CD4-positive, alpha-beta memory T cell (primary cell): Measurements from ENCODE around the gene MAS1L. TPM values are rescaled to one million over a fixed set of nuclear protein-coding genes. Genes with fewer than 3 reads are reported as not detected.
A peak's percentile ranks its signal among the peaks of the same experiment; 100 is the strongest.

Source experiments
- CTCF ChIA-PET: fragments of 350-600 bp; sonication (Branson Sonifier 250); formaldehyde crosslinking; loops from one replicate; lab custom pipeline; 2021; ENCODE audit warnings: inconsistent platforms; ENCODE audit not compliant: partially characterized antibody; lab: Charles Lee
- POLR2A ChIA-PET: fragments of 350-600 bp; sonication (Branson Sonifier 250); formaldehyde crosslinking; loops from one replicate; lab custom pipeline; 2021; ENCODE audit not compliant: partially characterized antibody; lab: Charles Lee
- DNase-seq, 5 donors: peaks; one replicate each; pipeline versions ENCODE4 v3.0.0 to v3.0.0-alpha.2; 2020 to 2022; ENCODE audit warnings: mixed read lengths in 1 of 5
- H3K27ac ChIP-seq: one replicate; pipeline ENCODE4 v1.7.0; 2013; ENCODE audit warnings: low read depth, low read length
- H3K27me3 ChIP-seq: 2 replicates; pipeline ENCODE4 v1.7.0; 2013; ENCODE audit warnings: mild to moderate bottlenecking, low read length, moderate library complexity; ENCODE audit not compliant: insufficient read depth
- H3K36me3 ChIP-seq: 2 replicates; pipeline ENCODE4 v1.7.0; 2013; ENCODE audit warnings: mild to moderate bottlenecking, low read length, moderate library complexity; ENCODE audit not compliant: insufficient read depth
- H3K4me1 ChIP-seq: 2 replicates; pipeline ENCODE4 v1.7.0; 2013; ENCODE audit warnings: mild to moderate bottlenecking, low read length, moderate library complexity; ENCODE audit not compliant: insufficient read depth
- H3K4me3 ChIP-seq, 2 donors: one replicate each; pipeline ENCODE4 v1.7.0; 2013; ENCODE audit warnings: low read length in 2 of 2, mild to moderate bottlenecking in 1 of 2
- H3K9me3 ChIP-seq, 2 donors: one replicate each; pipeline ENCODE4 v1.7.0; 2013; ENCODE audit warnings: low read length in 2 of 2, control low read depth in 1 of 2; ENCODE audit not compliant: control insufficient read depth in 1 of 2
- H3K27ac Mint-ChIP-seq, 7 donors: one replicate each; pipeline ENCODE4 v1.8.0; 2020 to 2021; ENCODE audit warnings: mixed read lengths in 7 of 7, mild to moderate bottlenecking in 6 of 7, inconsistent platforms in 3 of 7, moderate library complexity in 3 of 7
- H3K27me3 Mint-ChIP-seq, 2 donors: one replicate each; pipeline ENCODE4 v1.8.0; 2020 to 2021; ENCODE audit warnings: mixed read lengths in 2 of 2
- H3K36me3 Mint-ChIP-seq, 2 donors: one replicate each; pipeline ENCODE4 v1.8.0; 2020 to 2021; ENCODE audit warnings: mixed read lengths in 2 of 2, inconsistent platforms in 1 of 2, mild to moderate bottlenecking in 1 of 2
- H3K4me1 Mint-ChIP-seq, 4 donors: one replicate each; pipeline ENCODE4 v1.8.0; 2020 to 2021; ENCODE audit warnings: mixed read lengths in 4 of 4, mild to moderate bottlenecking in 1 of 4
- H3K4me3 Mint-ChIP-seq, 8 donors: one replicate each; pipeline ENCODE4 v1.8.0; 2020 to 2021; ENCODE audit warnings: mixed read lengths in 8 of 8, mild to moderate bottlenecking in 7 of 8, moderate library complexity in 6 of 8, inconsistent platforms in 3 of 8
- H3K9me3 Mint-ChIP-seq, 8 donors: one replicate each; pipeline ENCODE4 v1.8.0; 2020 to 2021; ENCODE audit warnings: mixed read lengths in 8 of 8, mild to moderate bottlenecking in 5 of 8, inconsistent platforms in 3 of 8, moderate library complexity in 1 of 8
- intact Hi-C: fragments of 100-400 bp; cut with micrococcal nuclease; formaldehyde crosslinking; loops from one replicate; pipeline ENCODE4 v1.15.1; 2023
- polyA plus RNA-seq, 2 donors: library from polyadenylated mRNA; unstranded; fragments of 300-500 nt; fragmentation: Illumina TruSeq; gene quantifications; one replicate each; pipeline ENCODE4 v1.2.3, GENCODE V29; 2021
- total RNA-seq, 2 experiments: library from RNA; stranded (reverse); gene quantifications; one replicate each; pipeline ENCODE4 v1.2.3, GENCODE V29; 2021

The MAS1L gene
- total RNA-seq (not detected), polyA plus RNA-seq (not detected)

GRCh38 chr6:29487660-29488059, at the start of gene MAS1L:
MAS1L (minus strand) TSS chr6:29487956; CDS start chr6:29487902, 54 bp downstream.
- intact Hi-C loops = no loop called here
- POLR2A ChIA-PET = no interaction called here
- Histone ChIP-seq H3K9me3 (no peaks in the 10 kb centered on the region), H3K36me3 (no peaks in the 10 kb centered on the region), H3K27ac (no peak within 1 kb of the TSS), H3K4me1 (no peaks in the 10 kb centered on the region), H3K27me3 (no peaks in the 10 kb centered on the region), H3K4me3 (no peak within 1 kb of the TSS)
- DNase-seq = no peak
- peaks cover 0 to 2% (median 0%) of the 10 kb centered on the region in 8 donors for H3K9me3 Mint-ChIP-seq
- no peaks in the 10 kb centered on the region for H3K4me1 Mint-ChIP-seq
- no peak within 1 kb of the TSS for H3K4me3 Mint-ChIP-seq
- CTCF ChIA-PET = no interaction called here
- peaks cover 9 to 21% of the 10 kb centered on the region in 2 donors for H3K27me3 Mint-ChIP-seq
- no peaks in the 10 kb centered on the region for H3K36me3 Mint-ChIP-seq
- H3K27ac Mint-ChIP-seq = no peak within 1 kb of the TSS

GRCh38 chr6:29532320-29532951, 44.7 kb upstream of the MAS1L start:
- peaks cover 0 to 2% (median 0%) of the 10 kb centered on the region in 8 donors for H3K9me3 Mint-ChIP-seq
- no peak for DNase-seq
- no peak overlapping the region for H3K27ac Mint-ChIP-seq
- no peaks in the 10 kb centered on the region for H3K36me3 ChIP-seq
- no peaks in the 10 kb centered on the region for H3K4me1 ChIP-seq
- peaks cover 0 to 2% (median 0%) of the 10 kb centered on the region in 4 donors for H3K4me1 Mint-ChIP-seq
- H3K4me3 Mint-ChIP-seq = no peak overlapping the region
- H3K27me3 Mint-ChIP-seq = peaks cover 3 to 6% of the 10 kb centered on the region in 2 donors
- no peak overlapping the region for H3K27ac ChIP-seq
- no peaks in the 10 kb centered on the region for H3K36me3 Mint-ChIP-seq
- ChIA-PET CTCF (no interaction called here), POLR2A (no interaction called here)
- intact Hi-C loops = no loop called here
- no peaks in the 10 kb centered on the region for H3K9me3 ChIP-seq
- H3K27me3 ChIP-seq = no peaks in the 10 kb centered on the region
- H3K4me3 ChIP-seq = no peak overlapping the region

GRCh38 chr6:29531668-29532067, 43.9 kb upstream of the MAS1L start:
- POLR2A ChIA-PET = no interaction called here
- no peaks in the 10 kb centered on the region for H3K36me3 Mint-ChIP-seq
- intact Hi-C loops = no loop called here

GRCh38 chr6:29530671-29531310, 43.0 kb upstream of the MAS1L start:
- Histone ChIP-seq H3K36me3 (no peaks in the 10 kb centered on the region), H3K4me1 (no peaks in the 10 kb centered on the region), H3K4me3 (no peak overlapping the region), H3K9me3 (no peaks in the 10 kb centered on the region), H3K27me3 (no peaks in the 10 kb centered on the region), H3K27ac (no peak overlapping the region)
- intact Hi-C loops = no loop called here
- no peak overlapping the region for H3K27ac Mint-ChIP-seq
- peaks cover 7 to 8% of the 10 kb centered on the region in 2 donors for H3K27me3 Mint-ChIP-seq
- no peak for DNase-seq
- POLR2A ChIA-PET = no interaction called here
- CTCF ChIA-PET = no interaction called here
- H3K4me3 Mint-ChIP-seq = no peak overlapping the region
- peaks cover 0 to 1% (median 0%) of the 10 kb centered on the region in 8 donors for H3K9me3 Mint-ChIP-seq
- H3K4me1 Mint-ChIP-seq = no peaks in the 10 kb centered on the region
- H3K36me3 Mint-ChIP-seq = no peaks in the 10 kb centered on the region

More at GRCh38 chr6:29531668-29532067, 43.9 kb upstream of the MAS1L start:
- Histone ChIP-seq H3K27me3 (no peaks in the 10 kb centered on the region), H3K4me1 (no peaks in the 10 kb centered on the region), H3K4me3 (no peak overlapping the region), H3K9me3 (no peaks in the 10 kb centered on the region), H3K36me3 (no peaks in the 10 kb centered on the region), H3K27ac (no peak overlapping the region)
- H3K27me3 Mint-ChIP-seq = peaks cover 7 to 8% of the 10 kb centered on the region in 2 donors
- DNase-seq = no peak
- CTCF ChIA-PET = no interaction called here
- no peak overlapping the region for H3K4me3 Mint-ChIP-seq
- H3K9me3 Mint-ChIP-seq = peaks cover 0 to 1% (median 0%) of the 10 kb centered on the region in 8 donors
- H3K27ac Mint-ChIP-seq = no peak overlapping the region
- peaks cover 0 to under 1% (median 0%) of the 10 kb centered on the region in 4 donors for H3K4me1 Mint-ChIP-seq

GRCh38 chr6:29529956-29530355, 42.2 kb upstream of the MAS1L start:
- Histone ChIP-seq H3K27ac (no peak overlapping the region), H3K9me3 (no peaks in the 10 kb centered on the region), H3K4me3 (no peak overlapping the region), H3K36me3 (no peaks in the 10 kb centered on the region), H3K4me1 (no peaks in the 10 kb centered on the region), H3K27me3 (peaks cover 2% of the 10 kb centered on the region)
- peaks cover 11 to 13% of the 10 kb centered on the region in 2 donors for H3K27me3 Mint-ChIP-seq
- H3K9me3 Mint-ChIP-seq = peaks cover 0 to 1% (median 0%) of the 10 kb centered on the region in 8 donors
- intact Hi-C loops = no loop called here
- CTCF ChIA-PET = no interaction called here
- no peak overlapping the region for H3K27ac Mint-ChIP-seq
- POLR2A ChIA-PET = no interaction called here
- H3K36me3 Mint-ChIP-seq = no peaks in the 10 kb centered on the region
- no peak for DNase-seq
- no peaks in the 10 kb centered on the region for H3K4me1 Mint-ChIP-seq
- H3K4me3 Mint-ChIP-seq = no peak overlapping the region

- H3K4me3 ChIP-seq = no peak overlapping the region
- no peaks in the 10 kb centered on the region for H3K9me3 ChIP-seq
- H3K27me3 ChIP-seq = peaks cover 6% of the 10 kb centered on the region
- H3K27me3 Mint-ChIP-seq = peaks cover 13 to 14% of the 10 kb centered on the region in 2 donors
- H3K27ac ChIP-seq = no peak overlapping the region
- H3K4me1 Mint-ChIP-seq = peaks cover 0 to 1% (median 0%) of the 10 kb centered on the region in 4 donors
- H3K36me3 ChIP-seq = no peaks in the 10 kb centered on the region
- ChIA-PET CTCF (no interaction called here), POLR2A (no interaction called here)
- H3K4me3 Mint-ChIP-seq = no peak overlapping the region
- no peaks in the 10 kb centered on the region for H3K4me1 ChIP-seq
- no peaks in the 10 kb centered on the region for H3K36me3 Mint-ChIP-seq
- H3K27ac Mint-ChIP-seq = peak overlapping the region in 1 of 7 donors; percentile 44
- no peak for DNase-seq
- intact Hi-C loops = no loop called here
- peaks cover 0 to 1% (median 0%) of the 10 kb centered on the region in 8 donors for H3K9me3 Mint-ChIP-seq
Measured at GRCh38 chr6:29528988-29529560, 41.3 kb upstream of the MAS1L start.

GRCh38 chr6:29528300-29528931, 40.7 kb upstream of the MAS1L start:
- Histone ChIP-seq H3K27me3 (peaks cover 6% of the 10 kb centered on the region), H3K27ac (no peak overlapping the region), H3K36me3 (no peaks in the 10 kb centered on the region), H3K4me3 (no peak overlapping the region), H3K4me1 (no peaks in the 10 kb centered on the region), H3K9me3 (no peaks in the 10 kb centered on the region)
- POLR2A ChIA-PET = no interaction called here
- Mint-ChIP-seq H3K27ac (no peak overlapping the region), H3K4me3 (no peak overlapping the region), H3K9me3 (peaks cover 0 to 1% (median 0%) of the 10 kb centered on the region in 8 donors), H3K27me3 (peaks cover 13 to 15% of the 10 kb centered on the region in 2 donors), H3K36me3 (no peaks in the 10 kb centered on the region), H3K4me1 (peaks cover 0 to 1% (median 0%) of the 10 kb centered on the region in 4 donors)
- CTCF ChIA-PET = interaction anchor here (1.2 kb wide), 1 partner anchor 122 kb away, joined by 4 read pairs; no protein-coding TSS in a partner anchor
- intact Hi-C loops = no loop called here
- DNase-seq = no peak
